C4-2B (cell line): Measurements from ENCODE around the gene GHRH.

Source experiments
- H3K27ac ChIP-seq: fragments of 450-650 bp; 2 replicates; pipeline ENCODE4 v1.5.1; 2017
- CTCF ChIP-seq: fragments of 450-650 bp; conservative IDR thresholded peaks from 2 replicates; pipeline ENCODE4 v1.5.1; 2017; ENCODE audit warnings: mild to moderate bottlenecking
- ZFX ChIP-seq: fragments of 450-650 bp; IDR thresholded peaks from 2 replicates; pipeline ENCODE4 v1.6.1; 2017

The GHRH gene

GRCh38 chr20:37288091-37288490 lies 26.5 kb upstream of the GHRH start:
- TF ChIP-seq CTCF (no peak), ZFX (no peak)
- H3K27ac ChIP-seq = no peak overlapping the region

- no peak for TF ChIP-seq CTCF
- H3K27ac ChIP-seq = no peak overlapping the region
Measured at GRCh38 chr20:37285664-37286374, 24.2 kb upstream of the GHRH start.

GRCh38 chr20:37284691-37285161 lies 23.1 kb upstream of the GHRH start:
- TF ChIP-seq CTCF = no peak
- TF ChIP-seq ZFX = no peak
- no peak overlapping the region for H3K27ac ChIP-seq

- TF ChIP-seq ZFX = no peak
- no peak for TF ChIP-seq CTCF
Measured at GRCh38 chr20:37283530-37284195, 22.0 kb upstream of the GHRH start.

DNA sequence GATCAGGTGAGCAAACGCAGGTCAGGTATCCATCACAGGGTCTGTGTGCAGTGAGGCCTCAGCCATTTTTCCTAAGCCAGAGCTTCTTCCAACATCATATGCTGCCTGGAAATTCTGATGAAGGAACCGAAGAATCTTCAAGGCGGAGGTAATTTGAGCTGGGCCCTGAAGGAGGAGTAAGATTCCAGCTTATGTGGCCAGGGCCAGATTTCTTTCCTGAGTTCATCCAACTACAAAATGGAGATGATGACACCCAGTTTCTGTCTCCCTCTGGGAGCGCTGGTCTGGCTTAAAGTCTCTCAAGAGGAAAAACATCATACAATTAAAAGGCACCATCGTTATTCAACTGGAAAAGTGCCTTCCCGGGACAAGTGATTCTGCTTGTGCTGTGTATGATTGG lies 20.9 kb upstream of the GHRH start:
- TF ChIP-seq CTCF = no peak; the same call in 1 of the 2 replicates
- TF ChIP-seq ZFX = no peak
- H3K27ac ChIP-seq = no peak overlapping the region

More at GRCh38 chr20:37283530-37284195, 22.0 kb upstream of the GHRH start:
- H3K27ac ChIP-seq = no peak overlapping the region

DNA sequence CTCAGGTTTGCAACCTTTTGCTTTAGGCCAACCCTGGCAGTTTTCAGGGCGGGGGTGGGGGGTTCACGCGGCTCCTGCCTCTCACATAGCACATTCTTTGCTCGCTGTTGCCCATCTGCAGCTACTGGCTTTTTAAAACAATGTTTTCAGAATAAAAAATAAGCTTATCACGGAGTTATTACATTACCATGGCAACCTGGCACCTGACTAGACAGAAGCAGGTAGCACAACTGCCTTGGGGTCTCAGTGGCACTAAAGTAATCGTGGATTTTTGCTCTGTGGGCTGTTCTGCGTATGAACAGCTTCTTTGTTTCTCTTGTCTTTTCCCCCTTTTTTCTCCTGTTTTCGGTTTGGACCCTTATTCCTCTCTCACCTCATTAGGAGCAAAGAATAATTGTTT lies 18.8 kb upstream of the GHRH start:
- H3K27ac ChIP-seq = no peak overlapping the region

More for the DNA sequence above, 18.8 kb upstream of the GHRH start:
- TF ChIP-seq CTCF (no peak), ZFX (no peak)
